Measurements from ENCODE around the gene PRR36. TPM values are rescaled to one million over a fixed set of nuclear protein-coding genes. Genes with fewer than 3 reads are reported as not detected.
"Not testable (repeated sequence)": the region's sequence is repeated elsewhere in the genome, so short reads cannot be mapped to it uniquely, and the experiment has no call there.

The PRR36 gene
- polyA plus RNA-seq (ENCODE audit: insufficient read length in 3 of 3): 1 to 10 TPM; 5.6 to 9.4 (median 8.1) TPM
- long read RNA-seq, donor 1: 0 reads
- long read RNA-seq, donor 2: 0 reads
- long read RNA-seq, donor 3: 0 reads
- long read RNA-seq, donor 4, full-length matches to known transcripts: 1 of 1 reads
- long read RNA-seq, donor 4, partial matches to known transcripts: 0 of 1 reads
- long read RNA-seq, donor 4, other reads (novel, unspliced or antisense): 0 of 1 reads
- long read RNA-seq, donor 5: 0 reads
- long read RNA-seq, donor 6: 0 reads
- long read RNA-seq, donor 7: 0 reads
- long read RNA-seq, donor 8: 0 reads
- long read RNA-seq, donor 9: 0 reads
- long read RNA-seq, donor 10: 0 reads
- long read RNA-seq, donor 11: 0 reads
- long read RNA-seq, donor 12: 0 reads
- long read RNA-seq, donor 13: 0 reads
- long read RNA-seq, donor 14: 0 reads
- long read RNA-seq, donor 15: 0 reads
- long read RNA-seq, donor 16, full-length matches to known transcripts: 1 of 14 reads
- long read RNA-seq, donor 16, partial matches to known transcripts: 13 of 14 reads
- long read RNA-seq, donor 16, other reads (novel, unspliced or antisense): 0 of 14 reads

DNA sequence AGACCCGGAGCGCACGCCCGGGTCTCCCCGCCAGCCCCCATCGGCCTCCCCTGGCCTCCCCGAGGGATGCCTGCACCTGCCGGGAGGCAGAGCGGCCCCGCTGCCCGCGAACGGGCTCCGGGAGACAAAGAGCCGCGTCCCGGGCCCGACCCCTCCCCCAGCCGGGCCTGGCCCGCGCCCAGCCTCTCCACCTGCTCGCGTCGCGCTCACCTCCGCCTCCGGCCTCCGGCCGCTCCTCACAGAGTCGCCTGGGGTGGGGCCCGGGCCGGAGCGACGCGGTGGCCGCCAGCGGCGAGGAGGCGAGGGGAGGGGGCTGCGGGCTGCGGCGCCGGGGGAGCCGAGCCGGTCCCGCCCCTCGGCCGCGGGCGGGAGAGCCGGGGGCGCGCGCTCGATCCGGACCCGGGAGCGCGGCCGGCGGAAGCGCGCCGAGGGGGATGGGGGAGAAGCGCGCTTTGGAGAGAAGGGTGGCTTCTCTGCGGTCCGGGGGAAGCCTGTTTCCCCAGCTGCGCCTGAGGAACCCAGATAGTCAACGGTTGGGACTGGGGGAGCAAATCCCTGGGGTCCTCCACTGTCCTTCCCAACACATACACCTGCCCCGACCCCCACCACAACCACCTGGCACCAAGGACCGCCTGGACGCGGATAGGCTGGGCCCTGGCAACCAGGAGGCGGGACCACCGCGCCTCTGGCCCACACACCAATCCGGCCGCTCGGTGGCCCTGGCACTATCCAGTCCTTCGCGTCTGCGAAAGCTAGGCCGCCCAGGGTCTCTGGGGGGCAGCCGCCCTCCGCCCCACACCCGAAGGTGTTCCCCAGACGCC, at the start of gene PRR36:
PRR36 (minus strand) TSS at position 315 of the 821 bp plus-strand sequence. CDS start 701 bp downstream, outside the sequence.
- DNase-seq (ENCODE audit: extremely low read depth in 1 of 11, low read depth in 9 of 11, low spot score in 4 of 11): peak in 3 of 11 donors; percentile 67 to 69 (median 68)

DNA sequence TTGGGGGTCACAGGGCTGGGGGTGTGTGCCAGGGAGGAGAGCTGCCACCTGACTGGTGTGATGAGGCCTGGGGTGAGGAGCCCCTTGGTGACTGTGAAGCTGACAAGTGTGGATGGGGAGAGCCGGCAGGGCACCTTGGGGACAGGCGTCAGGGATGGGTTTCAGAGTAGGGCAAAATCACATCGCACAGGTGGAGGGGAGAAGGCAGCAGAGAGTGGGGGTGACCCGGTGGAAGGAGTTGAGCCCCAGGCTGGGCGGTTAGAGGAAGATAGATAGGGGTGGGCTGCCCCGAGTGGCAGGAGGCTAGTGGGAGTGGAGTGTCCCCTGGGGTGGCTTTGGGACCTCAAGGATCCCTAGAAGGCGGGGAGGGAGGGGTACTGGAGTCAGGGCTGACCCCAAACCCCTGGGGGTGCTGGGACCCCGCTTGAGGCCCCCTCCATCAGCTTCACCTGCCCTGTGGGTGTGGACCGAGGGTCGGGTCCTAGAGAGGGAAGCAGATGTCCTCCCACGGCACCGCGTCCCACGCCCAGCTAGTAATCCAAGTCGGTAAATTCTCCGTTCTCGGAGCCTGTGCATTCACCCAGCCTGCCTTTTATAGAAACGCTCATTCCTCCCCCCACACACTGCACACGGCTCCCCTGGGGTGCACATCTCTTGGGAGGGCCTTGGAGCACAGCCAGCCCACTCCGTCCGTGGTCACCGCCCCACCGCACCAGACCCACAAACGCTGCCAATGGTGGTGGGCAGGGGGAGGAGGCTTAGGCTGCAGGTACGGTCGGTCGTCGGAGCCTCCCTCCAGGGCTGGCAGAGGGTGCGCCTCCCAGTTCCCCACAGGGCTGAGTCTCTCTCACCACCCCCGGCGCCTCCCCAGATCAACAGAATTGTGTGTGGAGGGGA, 49.4 kb upstream of the PRR36 start:
- DNase-seq (ENCODE audit: extremely low read depth in 1 of 11, low read depth in 9 of 11, low spot score in 4 of 11): no peak

DNA sequence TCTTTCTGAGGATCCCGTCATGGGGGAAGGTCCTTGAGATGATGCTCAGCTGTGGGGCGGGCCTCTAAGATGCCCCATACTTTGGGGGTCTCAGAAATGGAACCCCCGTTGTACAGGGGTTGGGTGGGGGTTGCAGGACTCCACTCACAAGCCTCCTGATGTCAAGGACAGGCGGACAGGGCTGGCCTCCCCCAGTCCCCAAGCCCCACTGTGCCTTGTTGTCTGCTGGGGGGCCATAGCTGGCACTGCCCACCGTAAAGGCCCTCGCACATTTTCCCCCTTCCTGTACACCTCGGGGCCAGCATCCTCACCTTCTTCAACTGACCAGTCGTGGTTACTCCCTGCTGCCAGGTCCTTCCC, 48.6 kb upstream of the PRR36 start:
- DNase-seq (ENCODE audit: extremely low read depth in 1 of 11, low read depth in 9 of 11, low spot score in 4 of 11): no peak

DNA sequence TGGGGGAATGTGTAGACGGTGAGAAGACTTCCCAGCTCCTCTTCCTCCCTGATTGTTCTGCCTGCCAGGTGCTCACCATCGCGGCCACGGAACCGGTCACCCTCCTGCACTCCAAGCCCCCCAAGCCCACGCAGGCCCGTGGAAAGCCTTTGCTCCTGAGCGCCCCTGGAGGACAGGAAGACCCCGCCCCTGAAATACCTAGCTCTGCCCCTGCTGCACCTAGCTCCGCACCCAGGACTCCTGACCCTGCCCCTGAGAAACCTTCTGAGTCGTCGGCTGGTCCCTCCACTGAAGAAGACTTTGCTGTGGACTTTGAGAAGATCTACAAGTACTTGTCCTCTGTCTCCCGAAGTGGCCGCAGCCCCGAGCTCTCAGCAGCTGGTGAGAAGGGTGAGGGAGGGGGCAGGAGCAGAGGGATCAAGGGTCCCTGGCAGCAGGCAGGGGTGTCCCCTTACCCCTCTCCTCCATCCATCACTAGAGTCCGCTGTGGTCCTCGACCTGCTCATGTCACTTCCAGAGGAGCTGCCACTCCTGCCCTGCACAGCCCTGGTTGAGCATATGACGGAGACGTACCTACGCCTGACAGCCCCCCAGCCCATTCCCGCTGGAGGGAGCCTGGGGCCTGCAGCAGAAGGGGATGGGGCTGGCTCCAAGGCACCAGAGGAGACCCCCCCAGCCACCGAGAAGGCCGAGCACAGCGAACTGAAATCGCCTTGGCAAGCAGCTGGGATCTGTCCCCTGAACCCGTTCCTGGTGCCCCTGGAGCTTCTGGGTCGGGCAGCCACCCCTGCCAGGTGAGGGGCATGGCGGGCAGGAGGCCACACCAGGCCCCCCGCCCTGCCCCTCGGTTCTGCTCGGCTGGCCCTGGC, 48.0 kb upstream of the PRR36 start:
- no peak for DNase-seq (ENCODE audit: extremely low read depth in 1 of 11, low read depth in 9 of 11, low spot score in 4 of 11)

DNA sequence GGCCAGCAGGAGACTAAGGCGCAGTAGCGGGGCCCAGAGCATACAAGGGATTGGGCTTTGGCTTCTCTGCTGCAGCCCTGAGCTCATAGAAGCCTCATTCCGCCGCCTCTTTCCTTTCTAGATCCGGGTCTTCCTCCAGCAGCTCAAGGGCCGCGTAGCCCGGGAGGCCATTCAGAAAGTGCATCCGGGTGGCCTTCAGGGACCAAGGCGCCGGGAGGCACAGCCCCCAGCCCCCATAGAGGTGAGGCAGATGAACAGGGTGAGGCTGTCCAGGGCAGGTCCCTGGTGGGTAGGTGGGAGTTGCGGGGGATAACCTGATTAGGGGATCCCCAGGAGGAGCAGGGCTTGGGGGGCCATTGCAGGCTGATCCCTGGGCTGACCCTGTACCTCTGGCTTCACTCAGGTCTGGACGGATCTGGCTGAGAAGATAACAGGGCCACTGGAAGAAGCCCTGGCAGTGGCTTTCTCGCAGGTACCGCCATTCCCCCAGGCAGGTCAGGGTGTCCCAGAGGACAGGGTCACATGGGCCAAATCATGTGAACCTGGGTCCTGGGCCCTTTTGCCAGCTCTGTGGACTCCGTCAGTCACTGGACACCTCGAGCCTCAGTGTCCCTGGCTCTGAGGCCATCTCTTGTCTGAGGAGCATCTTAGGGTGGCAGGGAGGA, 47.2 kb upstream of the PRR36 start:
- no peak for DNase-seq (ENCODE audit: extremely low read depth in 1 of 11, low read depth in 9 of 11, low spot score in 4 of 11)

DNA sequence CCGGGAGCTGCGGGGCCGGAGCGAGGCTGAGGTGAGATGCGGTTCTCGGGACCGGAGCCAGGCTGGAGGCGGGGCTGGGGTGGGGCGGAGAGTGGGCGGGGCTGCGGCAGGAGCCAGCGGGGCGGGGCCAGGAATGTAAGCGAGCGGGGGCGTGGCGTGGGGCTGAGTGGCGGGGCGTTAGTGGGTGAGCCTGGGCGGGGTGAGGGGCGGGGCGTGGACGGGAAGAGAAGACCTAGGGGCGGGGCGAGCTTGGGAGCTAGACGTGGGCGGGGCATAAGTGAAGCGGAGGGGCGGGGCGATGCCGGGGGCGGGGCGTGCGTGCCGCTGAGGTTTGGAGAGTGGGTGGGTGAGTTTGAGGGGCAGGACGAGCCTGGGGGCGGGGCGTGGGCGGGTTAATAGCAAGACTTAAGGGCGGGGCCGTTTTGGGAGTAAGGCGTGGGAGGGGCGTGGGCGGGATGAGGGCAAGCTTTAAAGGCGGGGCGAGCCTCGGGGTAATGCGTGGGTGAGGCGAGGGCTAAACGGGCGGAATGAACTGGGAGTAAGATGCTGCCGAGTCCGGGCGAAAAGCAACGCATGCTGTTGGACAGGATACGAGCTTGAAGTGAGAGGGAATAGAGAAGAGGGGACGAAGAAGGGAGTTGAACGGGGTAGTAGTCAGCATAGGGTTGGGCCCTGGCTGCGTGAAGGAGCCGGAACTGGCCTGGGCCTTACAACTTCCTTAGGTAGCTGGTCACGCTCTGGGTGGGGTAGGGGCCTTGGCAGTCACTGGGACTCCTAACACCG, 46.5 kb upstream of the PRR36 start:
- DNase-seq (ENCODE audit: extremely low read depth in 1 of 11, low read depth in 9 of 11, low spot score in 4 of 11): peak; percentile 74 to 96 (median 92)

DNA sequence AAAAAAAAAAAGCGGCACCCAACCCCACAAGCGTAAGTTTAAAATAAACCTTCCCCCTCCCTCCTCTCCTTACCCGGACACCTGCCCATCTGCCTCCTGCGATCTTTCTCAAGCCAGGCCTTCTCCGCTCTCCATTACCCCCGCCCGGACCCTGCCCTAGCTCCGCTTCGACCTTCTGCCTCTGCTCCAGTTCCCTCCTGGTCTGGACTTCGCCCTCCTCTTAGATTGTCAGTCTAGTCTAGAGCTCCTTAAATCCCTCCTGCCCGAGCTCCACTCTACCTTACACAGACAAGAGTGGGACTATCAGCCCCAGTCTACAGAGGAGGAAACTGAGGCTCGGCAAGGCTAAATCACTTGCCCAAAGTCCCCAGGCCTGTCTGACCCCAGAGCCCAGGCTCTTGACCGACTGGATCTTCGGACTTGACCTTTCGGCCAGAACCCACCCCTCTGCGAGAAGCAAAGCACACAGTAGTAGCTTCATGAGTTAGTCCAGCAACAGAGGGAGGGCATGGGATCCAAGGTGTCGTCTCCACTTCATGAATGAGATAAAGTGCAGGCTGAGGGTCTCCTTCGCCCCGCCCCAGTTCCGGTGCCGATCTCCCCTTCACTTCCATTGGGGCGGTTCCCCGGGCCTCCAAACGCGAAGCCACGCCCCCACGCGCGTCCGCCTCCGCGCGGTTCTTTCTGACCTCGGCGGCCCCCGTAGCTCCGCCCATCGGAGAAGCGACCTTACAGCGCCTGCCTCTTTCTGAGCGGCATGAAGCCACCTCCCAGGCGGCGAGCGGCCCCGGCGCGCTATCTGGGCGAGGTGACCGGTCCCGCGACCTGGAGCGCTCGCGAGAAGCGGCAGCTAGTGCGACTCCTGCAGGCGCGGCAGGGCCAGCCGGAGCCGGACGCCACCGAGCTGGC, 45.7 kb upstream of the PRR36 start, which contains the start of gene SNAPC2:
SNAPC2 (plus strand) TSS at position 729 of the 909 bp plus-strand sequence; CDS start at position 758, 29 bp downstream.
- peak; percentile 77 to 93 (median 90) for DNase-seq (ENCODE audit: extremely low read depth in 1 of 11, low read depth in 9 of 11, low spot score in 4 of 11)

DNA sequence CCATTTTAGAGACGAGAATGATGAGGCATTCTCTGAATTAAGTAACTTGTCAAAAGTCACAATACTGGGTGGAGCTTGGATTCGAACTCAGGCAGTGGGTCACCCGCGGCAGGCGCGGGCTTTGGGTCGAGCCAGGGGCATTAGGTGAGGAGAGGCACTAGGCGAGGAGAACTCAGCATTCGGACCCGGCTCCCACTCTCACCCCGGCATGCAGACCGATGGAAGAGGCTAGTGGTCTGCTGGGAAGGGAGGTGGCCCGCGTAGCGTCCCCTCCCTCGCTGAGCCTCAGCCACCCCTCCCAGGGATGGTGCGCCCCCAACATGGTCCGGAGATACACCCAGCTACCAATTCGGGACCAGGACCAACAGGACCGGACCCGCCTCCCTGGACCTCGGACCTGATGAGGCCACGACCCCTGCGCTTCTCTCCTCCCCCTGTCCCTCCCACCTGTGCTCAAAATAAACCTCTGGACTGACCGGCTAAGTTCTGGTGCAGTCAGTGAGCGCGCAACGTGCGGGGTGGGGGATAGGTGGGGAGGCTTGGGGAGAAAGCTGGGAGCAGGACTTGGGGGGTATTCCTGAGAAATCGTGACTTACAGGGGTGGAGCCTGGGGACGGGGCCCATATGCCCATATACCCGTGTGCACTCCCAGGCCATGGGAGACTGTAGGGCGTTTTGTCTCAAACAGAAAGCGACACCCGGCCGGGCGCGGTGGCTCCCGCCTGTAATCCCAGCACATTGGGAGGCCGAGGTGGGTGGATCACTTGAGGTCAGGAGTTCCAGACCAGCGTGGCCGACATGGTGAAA, 44.6 kb upstream of the PRR36 start:
- no peak for DNase-seq (ENCODE audit: extremely low read depth in 1 of 11, low read depth in 9 of 11, low spot score in 4 of 11)

DNA sequence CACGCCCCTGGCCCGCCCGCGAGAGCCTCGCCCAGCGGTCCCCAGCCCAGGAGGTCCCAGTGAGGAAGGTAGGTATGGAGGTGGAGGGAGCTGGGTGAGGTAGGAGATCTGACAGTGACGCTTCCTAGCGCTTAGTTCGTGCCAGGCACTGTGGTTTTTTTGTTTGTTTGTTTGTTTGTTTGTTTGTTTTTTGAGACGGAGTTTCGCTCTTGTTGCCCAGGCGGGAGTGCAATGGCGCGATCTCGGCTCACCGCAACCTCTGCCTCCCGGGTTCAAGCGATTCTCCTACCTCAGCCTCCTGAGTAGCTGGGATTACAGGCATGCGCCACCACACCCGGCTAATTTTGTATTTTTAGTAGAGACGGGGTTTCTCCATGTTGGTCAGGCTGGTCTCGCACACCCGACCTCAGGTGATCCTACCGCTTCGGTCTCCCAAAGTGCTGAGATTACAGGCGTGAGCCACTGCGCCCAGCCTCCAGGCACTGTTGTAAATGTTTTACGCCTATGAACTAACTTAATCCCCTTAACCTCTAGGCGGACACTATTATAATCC, 43.9 kb upstream of the PRR36 start:
- DNase-seq (ENCODE audit: extremely low read depth in 1 of 11, low read depth in 9 of 11, low spot score in 4 of 11): not testable (repeated sequence)

DNA sequence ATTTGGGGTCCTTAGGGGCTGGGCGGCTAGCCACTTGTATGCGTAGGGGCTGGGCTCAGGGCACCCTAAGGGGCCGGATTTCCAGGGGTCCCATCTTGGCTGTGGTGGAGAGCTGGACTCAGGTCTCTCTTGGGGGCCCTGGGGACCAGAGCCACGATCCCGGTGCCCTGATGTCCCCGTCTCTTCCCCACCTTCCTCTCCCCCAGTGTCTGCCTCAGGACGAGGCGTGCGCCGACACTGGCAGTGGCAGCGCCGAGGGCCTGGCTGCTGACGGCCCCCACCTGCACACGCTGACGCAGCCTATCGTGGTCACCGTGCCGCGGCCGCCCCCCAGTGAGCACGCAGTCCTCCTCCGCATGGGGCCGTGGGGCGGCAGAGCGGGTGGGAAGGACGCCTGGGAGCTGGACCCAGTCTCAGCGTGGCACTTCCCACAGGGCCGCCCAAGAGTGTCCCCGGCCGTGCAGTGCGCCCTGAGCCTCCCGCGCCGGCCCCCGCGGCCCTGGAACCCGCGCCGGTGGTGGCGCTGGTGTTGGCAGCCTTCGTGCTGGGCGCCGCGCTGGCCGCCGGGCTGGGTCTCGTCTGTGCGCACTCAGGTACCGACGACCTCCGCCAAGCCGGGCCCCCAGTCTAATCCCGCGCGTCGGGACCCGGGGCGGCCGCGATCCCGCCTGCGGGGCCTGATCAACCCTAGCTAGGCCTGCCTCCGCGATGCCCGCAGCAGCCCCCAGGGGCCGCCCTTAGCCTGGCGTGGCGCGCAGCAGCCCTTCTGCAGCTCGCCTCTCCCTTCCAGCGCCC, 43.3 kb upstream of the PRR36 start:
- no peak for DNase-seq (ENCODE audit: extremely low read depth in 1 of 11, low read depth in 9 of 11, low spot score in 4 of 11)

DNA sequence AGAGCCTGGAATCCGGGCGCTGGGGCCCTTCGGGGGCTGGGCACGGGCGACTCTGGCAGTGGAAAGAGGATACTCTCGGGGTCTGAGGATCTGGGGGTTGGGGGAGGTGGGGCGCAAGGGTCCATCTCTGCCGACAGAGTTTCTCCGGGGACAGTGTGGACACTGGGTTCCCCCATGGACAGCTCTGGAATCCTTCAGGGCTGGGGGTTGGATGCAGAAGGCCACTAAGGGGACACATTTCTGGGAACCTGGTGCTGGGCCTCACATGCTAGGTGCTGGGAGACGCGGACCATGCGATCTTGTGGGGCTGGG, 42.7 kb upstream of the PRR36 start:
- DNase-seq (ENCODE audit: extremely low read depth in 1 of 11, low read depth in 9 of 11, low spot score in 4 of 11): no peak

DNA sequence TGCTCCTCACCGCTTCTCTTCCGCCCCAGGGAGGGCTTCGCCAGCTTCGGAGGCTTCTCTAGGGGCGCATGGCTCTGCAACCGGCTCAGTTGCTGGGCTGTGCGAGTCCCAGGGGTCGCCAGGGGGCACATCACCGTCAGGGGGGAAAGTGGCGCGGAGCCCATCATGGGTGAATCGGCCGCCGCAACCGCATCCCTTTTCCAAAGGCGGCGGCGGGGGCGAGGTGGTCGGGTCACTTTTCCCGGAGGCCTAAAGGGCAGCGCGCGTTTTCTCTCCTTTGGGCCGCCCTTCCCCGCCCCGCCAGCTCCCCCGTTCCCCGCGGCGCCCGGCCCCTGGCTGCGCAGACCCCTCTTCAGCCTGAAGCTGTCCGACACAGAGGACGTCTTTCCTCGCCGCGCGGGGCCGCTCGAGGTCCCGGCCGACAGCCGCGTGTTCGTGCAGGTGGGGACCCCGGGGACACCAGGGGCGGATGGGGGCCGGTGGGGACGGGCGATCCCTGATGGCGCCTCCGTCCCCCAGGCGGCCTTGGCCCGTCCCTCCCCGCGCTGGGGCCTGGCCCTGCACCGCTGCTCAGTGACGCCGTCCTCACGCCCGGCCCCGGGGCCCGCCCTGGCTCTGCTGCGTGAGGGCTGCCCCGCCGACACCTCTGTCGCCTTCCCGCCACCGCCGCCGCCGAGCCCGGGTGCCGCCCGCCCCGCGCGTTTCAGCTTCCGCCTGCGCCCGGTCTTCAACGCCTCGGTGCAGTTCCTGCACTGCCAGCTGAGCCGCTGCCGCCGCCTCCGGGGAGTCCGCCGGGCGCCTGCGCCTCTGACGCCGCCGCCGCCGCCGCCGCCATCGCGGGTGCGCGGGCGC, 42.1 kb upstream of the PRR36 start:
- DNase-seq (ENCODE audit: extremely low read depth in 1 of 11, low read depth in 9 of 11, low spot score in 4 of 11): no peak
